ENCODE measurements around the gene UBXN2A. TPM values are rescaled to one million over a fixed set of nuclear protein-coding genes. Genes with fewer than 3 reads are reported as not detected.
A peak's percentile ranks its signal among the peaks of the same experiment; 100 is the strongest.

The UBXN2A gene
- total RNA-seq, 1 experiment from 2014 or later: 15.1 TPM

DNA sequence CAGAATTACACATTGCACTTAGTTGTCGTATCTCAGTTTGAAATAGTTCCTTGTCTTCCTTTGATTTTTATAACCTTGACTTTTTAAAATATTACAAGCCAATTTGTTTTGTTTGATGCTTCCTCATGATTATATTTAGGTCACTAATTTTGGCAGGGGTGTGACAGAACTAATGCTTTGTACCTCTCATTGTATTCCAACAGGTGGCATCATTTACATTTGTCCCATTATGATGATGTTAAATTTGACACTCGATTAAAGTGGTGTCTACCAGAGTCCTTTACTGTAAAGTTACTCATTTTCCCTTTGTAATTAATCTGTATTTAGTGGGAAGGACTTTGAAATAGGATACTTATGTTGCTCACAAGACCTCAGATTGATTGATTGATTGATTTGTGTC, 48.1 kb downstream of the UBXN2A start:
- no peak overlapping the region for H3K4me3 Mint-ChIP-seq (ENCODE audit: low read depth, unreplicated experiment)
- no peaks in the 10 kb centered on the region for H3K9me3 Mint-ChIP-seq (ENCODE audit: low read depth, unreplicated experiment)
- peak; percentile 15 for TF ChIP-seq CTCF (IDR thresholded peaks at IDR 0.05; ENCODE audit: unreplicated experiment)
- CTCF ChIA-PET: interaction anchor here (0.7 kb wide), 1 partner anchor 885 kb away, joined by 4 read pairs; no protein-coding TSS in a partner anchor
- DNase-seq: no peak
- no peak overlapping the region for H3K27ac Mint-ChIP-seq (ENCODE audit: unreplicated experiment)
- H3K4me1 Mint-ChIP-seq (ENCODE audit: low read depth, unreplicated experiment): no peaks in the 10 kb centered on the region
- no TSS peak for BruUV-seq (replicated peaks)
- H3K36me3 Mint-ChIP-seq (ENCODE audit: insufficient read depth, unreplicated experiment): peaks cover 5% of the 10 kb centered on the region
- H3K27me3 Mint-ChIP-seq (ENCODE audit: unreplicated experiment): no peaks in the 10 kb centered on the region
- intact Hi-C loops (cut with micrococcal nuclease; ENCODE audit: unreplicated experiment): loop anchor here (1.0 kb wide), 1 partner anchor 96 kb away; the partner anchor contains the start of gene TP53I3

DNA sequence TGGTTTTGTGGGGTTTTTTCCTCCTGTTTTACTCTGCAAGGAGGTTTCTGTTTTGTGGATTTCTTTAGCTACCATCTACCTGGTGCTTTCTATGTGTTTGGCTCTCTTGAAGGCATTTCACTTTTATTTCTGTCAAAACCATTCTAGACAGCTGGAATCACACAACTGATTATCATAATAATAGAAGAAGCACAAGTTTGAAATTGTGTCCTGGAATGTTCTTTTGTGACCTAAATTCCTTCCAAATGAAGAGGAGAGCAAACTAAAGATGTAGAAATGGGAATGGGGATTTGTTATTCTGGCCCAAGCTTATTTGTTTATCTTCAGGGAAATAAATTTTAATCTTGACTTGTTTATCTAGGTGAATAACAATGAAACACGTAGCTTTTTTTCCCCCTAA, 52.7 kb downstream of the UBXN2A start:
- H3K36me3 Mint-ChIP-seq (ENCODE audit: insufficient read depth, unreplicated experiment): peaks cover 5% of the 10 kb centered on the region
- H3K4me3 Mint-ChIP-seq (ENCODE audit: low read depth, unreplicated experiment): no peak overlapping the region
- H3K27ac Mint-ChIP-seq (ENCODE audit: unreplicated experiment): no peak overlapping the region
- CTCF ChIA-PET: interaction anchor here (0.5 kb wide), 1 partner anchor 12 kb away, joined by 3 read pairs; no protein-coding TSS in a partner anchor
- H3K27me3 Mint-ChIP-seq (ENCODE audit: unreplicated experiment): no peaks in the 10 kb centered on the region
- H3K9me3 Mint-ChIP-seq (ENCODE audit: low read depth, unreplicated experiment): no peaks in the 10 kb centered on the region
- DNase-seq: no peak
- no peaks in the 10 kb centered on the region for H3K4me1 Mint-ChIP-seq (ENCODE audit: low read depth, unreplicated experiment)
- intact Hi-C loops (cut with micrococcal nuclease; ENCODE audit: unreplicated experiment): no loop called here
- no peak for TF ChIP-seq CTCF (IDR thresholded peaks at IDR 0.05; ENCODE audit: unreplicated experiment)
- no TSS peak for BruUV-seq (replicated peaks)

- H3K27me3 Mint-ChIP-seq (ENCODE audit: unreplicated experiment): no peaks in the 10 kb centered on the region
- H3K4me3 Mint-ChIP-seq (ENCODE audit: low read depth, unreplicated experiment): no peak overlapping the region
- H3K36me3 Mint-ChIP-seq (ENCODE audit: insufficient read depth, unreplicated experiment): peaks cover 5% of the 10 kb centered on the region
- CTCF ChIA-PET: no interaction called here
- no TSS peak for BruUV-seq (replicated peaks)
- H3K4me1 Mint-ChIP-seq (ENCODE audit: low read depth, unreplicated experiment): no peaks in the 10 kb centered on the region
- TF ChIP-seq CTCF (IDR thresholded peaks at IDR 0.05; ENCODE audit: unreplicated experiment): no peak
- H3K9me3 Mint-ChIP-seq (ENCODE audit: low read depth, unreplicated experiment): no peaks in the 10 kb centered on the region
- intact Hi-C loops (cut with micrococcal nuclease; ENCODE audit: unreplicated experiment): no loop called here
- no peak overlapping the region for H3K27ac Mint-ChIP-seq (ENCODE audit: unreplicated experiment)
- no peak for DNase-seq
Measured at GRCh38 chr2:23993736-23994269, 53.5 kb downstream of the UBXN2A start.

- no peak for DNase-seq
- BruUV-seq (replicated peaks): no TSS peak
- intact Hi-C loops (cut with micrococcal nuclease; ENCODE audit: unreplicated experiment): no loop called here
- no peaks in the 10 kb centered on the region for H3K9me3 Mint-ChIP-seq (ENCODE audit: low read depth, unreplicated experiment)
- no peaks in the 10 kb centered on the region for H3K27me3 Mint-ChIP-seq (ENCODE audit: unreplicated experiment)
- H3K4me1 Mint-ChIP-seq (ENCODE audit: low read depth, unreplicated experiment): no peaks in the 10 kb centered on the region
- no peak overlapping the region for H3K27ac Mint-ChIP-seq (ENCODE audit: unreplicated experiment)
- peaks cover 5% of the 10 kb centered on the region for H3K36me3 Mint-ChIP-seq (ENCODE audit: insufficient read depth, unreplicated experiment)
- CTCF ChIA-PET: no interaction called here
- TF ChIP-seq CTCF (IDR thresholded peaks at IDR 0.05; ENCODE audit: unreplicated experiment): no peak
- H3K4me3 Mint-ChIP-seq (ENCODE audit: low read depth, unreplicated experiment): no peak overlapping the region
Measured at GRCh38 chr2:23994567-23994966, 54.3 kb downstream of the UBXN2A start.

Data from Calu3 (cell line).